ENCODE results near the gene WIPF2.
A peak's percentile ranks its signal among the peaks of the same experiment; 100 is the strongest.
"Not testable (repeated sequence)": the region's sequence is repeated elsewhere in the genome, so short reads cannot be mapped to it uniquely, and the experiment has no call there.

The WIPF2 gene

DNA sequence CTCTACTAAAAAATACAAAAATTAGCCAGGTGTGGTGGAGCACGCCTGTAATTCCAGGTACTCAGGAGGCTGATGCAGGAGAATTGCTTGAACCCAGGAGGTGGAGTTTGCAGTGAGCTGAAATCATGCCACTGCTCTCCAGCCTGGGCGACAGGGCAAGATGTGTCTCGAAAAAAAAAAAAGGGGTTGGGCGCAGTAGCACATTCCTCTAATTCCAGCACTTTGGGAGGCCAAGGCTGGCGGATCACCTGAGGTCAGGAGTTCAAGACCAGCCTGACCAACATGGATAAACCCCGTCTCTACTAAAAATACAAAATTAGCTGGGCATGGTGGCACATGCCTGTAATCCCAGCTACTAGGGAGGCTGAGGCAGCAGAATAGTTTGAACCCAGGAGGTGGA lies 5.2 kb upstream of the WIPF2 start:
- not testable (repeated sequence) for H3K36me3 ChIP-seq (replicated peaks in 1 of 2; ENCODE audit: control insufficient read depth in 2 of 2, insufficient read depth in 2 of 2, low read length in 2 of 2); H3K4ac ChIP-seq (ENCODE audit: low read length); H3K79me1 ChIP-seq (ENCODE audit: low read depth, low read length); H3K14ac ChIP-seq (ENCODE audit: low read length); H2AFZ ChIP-seq (ENCODE audit: low read length); H3K9ac ChIP-seq (ENCODE audit: low read depth, low read length, poor library complexity); H3K27me3 ChIP-seq (ENCODE audit: control insufficient read depth in 3 of 3, insufficient read depth in 3 of 3, low read depth in 1 of 3, low read length in 3 of 3); H2BK12ac ChIP-seq (ENCODE audit: low read length); H3K4me2 ChIP-seq (ENCODE audit: insufficient read depth, low read length, poor library complexity, severe bottlenecking); H4K8ac ChIP-seq (ENCODE audit: low read depth, low read length); H3K4me1 ChIP-seq (ENCODE audit: control insufficient read depth in 2 of 2, insufficient read depth in 1 of 2, low read depth in 1 of 2, low read length in 2 of 2); H2BK120ac ChIP-seq (ENCODE audit: low read depth, low read length); H2BK15ac ChIP-seq (ENCODE audit: low read length); H2BK5ac ChIP-seq (ENCODE audit: low read length); H3K9me3 ChIP-seq (replicated peaks in 1 of 2; ENCODE audit: control insufficient read depth in 2 of 2, insufficient read depth in 1 of 2, low read depth in 1 of 2, low read length in 2 of 2); H4K91ac ChIP-seq (ENCODE audit: low read depth, low read length, poor library complexity); H3K18ac ChIP-seq (ENCODE audit: low read length); H3K4me3 ChIP-seq (ENCODE audit: low read length in 2 of 2); DNase-seq (ENCODE audit: low spot score); H3K27ac ChIP-seq (replicated peaks; ENCODE audit: low read length); H3K23ac ChIP-seq (ENCODE audit: low read depth, low read length, poor library complexity); H2AK5ac ChIP-seq (ENCODE audit: low read depth, low read length)
- WGBS, 2 donors (ENCODE audit: extremely low coverage in 2 of 2, insufficient read length in 2 of 2, insufficient replicate concordance in 1 of 2) = no CpG with 5 or more reads among the region's 6 CpGs

DNA sequence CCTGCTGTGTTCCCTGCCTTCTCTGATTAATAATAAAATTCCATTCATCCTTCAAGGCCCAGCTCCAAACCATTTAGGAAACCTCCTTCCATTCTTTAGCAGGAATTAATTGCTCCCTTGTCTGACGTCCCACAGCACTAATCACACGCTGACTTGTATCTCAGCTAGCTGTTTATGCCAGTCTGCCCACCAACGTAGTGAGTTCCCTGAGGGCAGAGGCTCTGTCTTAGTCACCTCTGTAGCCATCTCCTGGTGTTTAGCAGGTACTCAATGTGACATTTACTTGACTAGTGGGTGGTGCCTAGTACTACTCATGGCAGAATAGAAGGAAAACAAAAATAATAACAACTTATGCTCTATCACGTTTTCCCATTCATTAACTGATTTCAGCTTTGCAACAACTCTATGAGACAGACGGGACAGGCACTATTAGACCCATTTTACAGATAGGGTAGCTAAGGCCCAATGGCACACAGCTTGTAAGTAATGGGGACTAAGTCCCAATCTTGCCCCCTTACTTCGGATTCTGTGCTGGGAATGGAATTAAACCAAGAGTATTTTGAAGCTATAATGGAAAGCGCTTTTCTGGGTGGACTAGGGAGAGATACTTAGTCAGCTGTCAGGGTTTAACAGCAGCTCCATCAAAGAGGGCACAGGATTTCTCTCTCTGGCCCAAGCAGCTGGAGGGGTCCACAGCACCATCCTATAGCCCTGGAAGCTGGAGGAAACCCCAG lies 931 bp upstream of the WIPF2 start:
- peak overlapping the region; percentile 64 for H3K4me2 ChIP-seq (ENCODE audit: insufficient read depth, low read length, poor library complexity, severe bottlenecking)
- H4K91ac ChIP-seq (ENCODE audit: low read depth, low read length, poor library complexity) = no peak overlapping the region
- peak overlapping the region; percentile 74 to 76 for H3K4me3 ChIP-seq (ENCODE audit: low read length in 2 of 2)
- H3K27me3 ChIP-seq (ENCODE audit: control insufficient read depth in 3 of 3, insufficient read depth in 3 of 3, low read depth in 1 of 3, low read length in 3 of 3) = no peaks in the 10 kb centered on the region
- peak overlapping the region; percentile 95 for H2AFZ ChIP-seq (ENCODE audit: low read length)
- peaks cover 0 to 5% of the 10 kb centered on the region in 2 donors for H3K4me1 ChIP-seq (ENCODE audit: control insufficient read depth in 2 of 2, insufficient read depth in 1 of 2, low read depth in 1 of 2, low read length in 2 of 2)
- no peak overlapping the region for H4K8ac ChIP-seq (ENCODE audit: low read depth, low read length)
- no peak overlapping the region for H2BK12ac ChIP-seq (ENCODE audit: low read length)
- no peak overlapping the region for H2BK120ac ChIP-seq (ENCODE audit: low read depth, low read length)
- no peaks in the 10 kb centered on the region for H3K9me3 ChIP-seq (replicated peaks in 1 of 2; ENCODE audit: control insufficient read depth in 2 of 2, insufficient read depth in 1 of 2, low read depth in 1 of 2, low read length in 2 of 2)
- no peak overlapping the region for H3K14ac ChIP-seq (ENCODE audit: low read length)
- H3K18ac ChIP-seq (ENCODE audit: low read length) = no peak overlapping the region
- peaks cover 4% of the 10 kb centered on the region for H3K79me1 ChIP-seq (ENCODE audit: low read depth, low read length)
- H2BK15ac ChIP-seq (ENCODE audit: low read length) = no peak overlapping the region
- no peaks in the 10 kb centered on the region for H3K36me3 ChIP-seq (replicated peaks in 1 of 2; ENCODE audit: control insufficient read depth in 2 of 2, insufficient read depth in 2 of 2, low read length in 2 of 2)
- no peak overlapping the region for H3K27ac ChIP-seq (replicated peaks; ENCODE audit: low read length)
- H3K4ac ChIP-seq (ENCODE audit: low read length) = no peak overlapping the region
- no peak overlapping the region for H2BK5ac ChIP-seq (ENCODE audit: low read length)
- no peak for DNase-seq (ENCODE audit: low spot score)
- no peak overlapping the region for H3K23ac ChIP-seq (ENCODE audit: low read depth, low read length, poor library complexity)
- no peak overlapping the region for H2AK5ac ChIP-seq (ENCODE audit: low read depth, low read length)
- no peak overlapping the region for H3K9ac ChIP-seq (ENCODE audit: low read depth, low read length, poor library complexity)
- no CpG with 5 or more reads among the region's 7 CpGs for WGBS, 2 donors (ENCODE audit: extremely low coverage in 2 of 2, insufficient read length in 2 of 2, insufficient replicate concordance in 1 of 2)

DNA sequence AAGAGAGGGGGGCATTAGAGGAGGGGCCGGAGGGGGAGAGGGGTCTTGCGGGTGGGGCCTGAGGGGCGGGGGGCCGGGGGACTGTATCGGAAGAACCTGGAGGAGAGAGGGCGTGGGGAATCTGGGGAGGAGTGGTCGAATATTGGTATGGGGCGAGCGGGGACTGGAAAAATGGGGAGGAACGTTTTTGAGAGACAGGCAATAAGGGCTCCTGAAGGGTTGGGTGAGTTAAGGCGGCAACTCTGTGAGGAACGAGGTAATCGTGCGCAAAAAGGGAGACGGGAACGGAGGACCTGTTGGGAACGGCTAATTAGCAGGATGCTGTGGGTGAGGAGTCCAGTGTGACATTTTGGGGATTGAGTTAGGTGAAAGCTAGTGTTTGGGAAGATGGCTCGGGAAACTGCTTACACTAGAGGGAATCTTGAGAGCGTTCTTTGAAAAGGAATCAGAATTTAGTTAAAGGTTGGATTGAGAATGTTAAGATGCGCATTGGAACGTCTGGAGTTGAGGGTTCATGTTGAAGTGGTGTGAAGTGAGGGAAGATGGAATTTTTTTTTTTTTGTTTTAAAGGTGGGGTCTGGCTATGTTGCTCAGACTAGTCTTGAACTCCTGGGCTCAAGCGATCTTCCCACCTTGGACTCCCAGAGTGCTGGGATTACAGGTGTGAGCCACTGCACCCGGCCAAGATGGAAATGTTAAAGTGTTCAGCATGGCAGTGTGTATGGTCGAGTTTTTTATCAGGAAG lies 662 bp downstream of the WIPF2 start:
- DNase-seq (ENCODE audit: low spot score) = no peak
- no peak overlapping the region for H2BK15ac ChIP-seq (ENCODE audit: low read length)
- H3K27ac ChIP-seq (replicated peaks; ENCODE audit: low read length) = peak overlapping the region; percentile 97
- no peak overlapping the region for H2BK120ac ChIP-seq (ENCODE audit: low read depth, low read length)
- no peak overlapping the region for H4K8ac ChIP-seq (ENCODE audit: low read depth, low read length)
- peak overlapping the region; percentile 87 for H2BK5ac ChIP-seq (ENCODE audit: low read length)
- peak overlapping the region; percentile 15 for H3K18ac ChIP-seq (ENCODE audit: low read length)
- H3K9ac ChIP-seq (ENCODE audit: low read depth, low read length, poor library complexity) = peak overlapping the region; percentile 50
- no peak overlapping the region for H2AK5ac ChIP-seq (ENCODE audit: low read depth, low read length)
- peak overlapping the region; percentile 99 for H3K23ac ChIP-seq (ENCODE audit: low read depth, low read length, poor library complexity)
- peak overlapping the region; percentile 76 to 88 for H3K4me3 ChIP-seq (ENCODE audit: low read length in 2 of 2)
- peak overlapping the region; percentile 56 for H3K4me2 ChIP-seq (ENCODE audit: insufficient read depth, low read length, poor library complexity, severe bottlenecking)
- peak overlapping the region; percentile 95 for H2AFZ ChIP-seq (ENCODE audit: low read length)
- H3K27me3 ChIP-seq (ENCODE audit: control insufficient read depth in 3 of 3, insufficient read depth in 3 of 3, low read depth in 1 of 3, low read length in 3 of 3) = no peaks in the 10 kb centered on the region
- H4K91ac ChIP-seq (ENCODE audit: low read depth, low read length, poor library complexity) = no peak overlapping the region
- H2BK12ac ChIP-seq (ENCODE audit: low read length) = no peak overlapping the region
- H3K9me3 ChIP-seq (replicated peaks in 1 of 2; ENCODE audit: control insufficient read depth in 2 of 2, insufficient read depth in 1 of 2, low read depth in 1 of 2, low read length in 2 of 2) = no peaks in the 10 kb centered on the region
- no peak overlapping the region for H3K4ac ChIP-seq (ENCODE audit: low read length)
- H3K4me1 ChIP-seq (ENCODE audit: control insufficient read depth in 2 of 2, insufficient read depth in 1 of 2, low read depth in 1 of 2, low read length in 2 of 2) = peaks cover 4 to 8% of the 10 kb centered on the region in 2 donors
- 89 to 100% methylated on average over 2 of the region's 24 CpGs for WGBS, 2 donors (ENCODE audit: extremely low coverage in 2 of 2, insufficient read length in 2 of 2, insufficient replicate concordance in 1 of 2)
- no peaks in the 10 kb centered on the region for H3K36me3 ChIP-seq (replicated peaks in 1 of 2; ENCODE audit: control insufficient read depth in 2 of 2, insufficient read depth in 2 of 2, low read length in 2 of 2)
- H3K79me1 ChIP-seq (ENCODE audit: low read depth, low read length) = peaks cover 4% of the 10 kb centered on the region
- H3K14ac ChIP-seq (ENCODE audit: low read length) = no peak overlapping the region
